ENCODE results near the gene RPS19BP1. TPM values are rescaled to one million over a fixed set of nuclear protein-coding genes. Genes with fewer than 3 reads are reported as not detected.

RPS19BP1 gene
- total RNA-seq, 2 donors from 2014 or later = 84.1 to 122 TPM

DNA sequence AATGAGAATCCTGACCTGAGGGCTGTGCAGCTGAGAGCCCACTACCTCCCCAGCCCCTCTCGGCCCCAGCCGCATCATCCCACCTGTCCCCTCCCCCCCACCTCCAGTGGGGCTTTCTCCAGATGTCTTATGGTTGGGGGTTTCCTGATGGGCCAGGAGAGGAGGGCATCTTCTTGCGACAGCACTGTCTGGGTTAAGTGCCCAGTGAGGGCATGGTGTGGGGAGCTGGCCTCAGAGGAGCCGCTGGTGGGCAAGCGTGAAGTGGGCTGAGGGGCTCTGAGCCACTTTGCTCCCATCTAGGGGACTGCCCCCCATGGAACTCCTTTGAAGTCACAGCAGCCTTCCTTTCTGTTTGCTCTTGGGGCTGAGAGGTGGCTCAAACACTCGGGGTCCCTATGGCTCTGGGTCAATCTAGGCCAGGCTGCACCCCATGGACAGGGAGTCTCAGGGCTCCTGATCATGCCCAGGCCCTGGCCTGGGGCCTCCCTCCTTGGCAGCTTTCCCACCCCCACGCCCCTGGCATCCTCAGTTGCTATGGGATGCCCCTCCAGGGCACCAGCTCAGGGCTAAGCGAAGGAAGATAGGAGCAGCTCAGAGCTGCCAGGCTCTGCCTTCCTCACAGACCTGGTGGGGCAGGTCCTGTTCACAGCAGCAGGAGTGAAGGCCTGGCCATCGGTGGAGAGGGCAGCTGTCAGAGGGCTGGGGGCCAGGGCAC lies 41.4 kb downstream of the RPS19BP1 start:
- ATAC-seq = no peak
- Mint-ChIP-seq H3K4me1 (ENCODE audit: low read depth in 2 of 2) (peaks cover 5 to 7% of the 10 kb centered on the region in 2 donors), H3K9me3 (no peaks in the 10 kb centered on the region), H3K36me3 (no peaks in the 10 kb centered on the region), H3K27ac (no peak overlapping the region), H3K4me3 (no peak overlapping the region), H3K27me3 (no peaks in the 10 kb centered on the region)
- DNase-seq (ENCODE audit: low spot score) = no peak

DNA sequence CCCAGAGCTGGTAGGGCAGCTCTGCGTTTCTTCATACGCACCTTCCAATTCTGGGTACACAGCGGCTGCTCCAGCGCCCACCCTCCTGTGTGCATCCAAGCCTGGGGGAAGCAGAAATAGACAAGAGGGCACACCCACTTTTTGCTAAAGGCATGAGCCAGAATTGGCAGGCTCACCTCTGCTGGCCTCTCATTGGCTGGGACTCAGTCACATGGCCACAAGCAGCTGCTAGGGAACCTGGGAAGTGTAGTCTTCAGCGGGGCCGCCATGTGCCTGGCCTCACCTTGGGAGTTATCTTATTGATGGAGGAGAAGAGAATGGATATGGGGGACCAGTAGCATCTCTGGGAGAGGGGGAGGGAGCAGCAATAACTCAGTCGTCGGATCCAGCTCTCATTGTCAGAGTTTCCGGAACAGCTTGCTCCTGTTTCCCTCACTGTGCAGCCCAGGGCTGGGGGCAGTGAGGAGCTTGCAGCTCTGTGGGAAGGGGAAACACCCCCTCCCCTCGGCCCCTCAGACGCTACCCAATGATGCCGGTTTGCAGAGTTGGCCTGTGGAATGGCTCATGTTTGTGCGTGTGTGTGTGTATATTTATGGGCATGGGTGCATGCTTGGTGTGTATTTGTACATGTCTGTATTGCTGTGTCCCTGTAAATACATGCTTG lies 42.3 kb downstream of the RPS19BP1 start:
- Mint-ChIP-seq H3K4me1 (ENCODE audit: low read depth in 2 of 2) (peaks cover 5 to 7% of the 10 kb centered on the region in 2 donors), H3K9me3 (no peaks in the 10 kb centered on the region), H3K27ac (no peak overlapping the region), H3K27me3 (no peaks in the 10 kb centered on the region), H3K36me3 (no peaks in the 10 kb centered on the region), H3K4me3 (no peak overlapping the region)
- peak; percentile 77 for DNase-seq (ENCODE audit: low spot score)
- ATAC-seq = peak; percentile 91

DNA sequence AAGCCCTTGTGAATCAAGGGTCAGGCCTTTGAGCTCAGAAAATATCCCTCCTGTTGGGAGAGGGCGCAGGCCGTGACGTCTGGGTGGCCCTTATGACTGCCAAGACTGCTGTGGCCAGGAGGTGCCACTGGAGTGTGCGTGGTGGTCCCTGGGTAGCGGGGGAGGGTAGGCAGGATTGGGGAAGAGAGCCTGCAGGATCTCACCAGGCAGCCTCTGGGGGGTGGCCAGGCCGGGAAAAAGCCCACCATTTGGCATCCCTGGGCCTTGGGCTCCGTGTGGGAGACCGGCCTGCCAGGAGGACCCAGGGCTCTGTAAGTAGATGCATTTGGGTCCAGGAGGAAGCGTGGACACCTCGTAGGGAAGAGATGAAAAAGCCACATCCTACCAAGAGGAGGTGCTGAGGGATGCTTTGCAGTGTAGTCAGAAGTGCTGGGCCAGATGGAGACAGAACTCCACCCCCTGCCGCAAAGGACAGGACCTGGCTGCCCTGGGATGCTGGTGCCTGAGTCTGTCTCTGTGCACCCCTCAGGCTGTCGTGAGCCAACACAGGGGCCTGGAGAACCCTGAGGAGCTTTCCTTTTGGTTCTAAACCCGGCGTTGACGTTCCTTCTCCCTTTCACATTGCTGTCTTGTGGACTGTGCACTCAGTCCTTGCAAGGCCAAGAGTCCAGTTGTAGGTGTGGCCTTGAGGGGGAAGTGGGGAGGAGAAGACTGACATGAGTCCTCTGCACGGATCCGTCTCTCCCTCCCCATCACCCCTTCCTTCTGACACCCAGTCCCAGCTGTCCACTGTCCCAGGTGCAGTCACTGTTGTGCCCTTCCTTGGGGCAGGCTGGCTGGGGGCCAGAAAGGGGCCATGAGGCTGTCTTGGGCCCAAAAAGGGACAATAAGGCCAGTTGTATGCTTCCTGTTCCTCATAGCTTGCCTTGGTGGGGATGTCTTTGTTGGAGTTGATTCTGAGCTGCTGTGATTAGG lies 43.2 kb downstream of the RPS19BP1 start:
- H3K4me1 Mint-ChIP-seq (ENCODE audit: low read depth in 2 of 2) = peaks cover 5 to 7% of the 10 kb centered on the region in 2 donors
- H3K27me3 Mint-ChIP-seq = no peaks in the 10 kb centered on the region
- no peaks in the 10 kb centered on the region for H3K36me3 Mint-ChIP-seq
- H3K4me3 Mint-ChIP-seq = no peak overlapping the region
- DNase-seq (ENCODE audit: low spot score) = no peak
- ATAC-seq = no peak
- no peak overlapping the region for H3K27ac Mint-ChIP-seq
- no peaks in the 10 kb centered on the region for H3K9me3 Mint-ChIP-seq

DNA sequence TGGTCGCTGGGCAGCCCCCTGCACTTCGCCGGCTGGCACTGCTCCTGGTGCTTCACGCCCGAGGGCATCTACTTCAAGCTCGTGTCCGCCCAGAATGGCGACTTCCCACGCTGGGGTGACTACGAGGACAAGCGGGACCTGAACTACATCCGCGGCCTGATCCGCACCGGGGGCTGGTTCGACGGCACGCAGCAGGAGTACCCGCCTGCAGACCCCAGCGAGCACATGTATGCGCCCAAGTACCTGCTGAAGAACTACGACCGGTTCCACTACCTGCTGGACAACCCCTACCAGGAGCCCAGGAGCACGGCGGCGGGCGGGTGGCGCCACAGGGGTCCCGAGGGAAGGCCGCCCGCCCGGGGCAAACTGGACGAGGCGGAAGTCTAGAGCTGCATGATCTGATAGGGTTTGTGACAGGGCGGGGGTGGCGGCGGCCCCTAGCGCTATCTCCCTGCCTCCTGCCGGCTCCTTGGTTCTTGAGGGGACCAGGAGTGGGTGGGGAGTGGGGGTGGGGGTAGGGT lies 43.9 kb downstream of the RPS19BP1 start:
- Mint-ChIP-seq H3K27me3 (no peaks in the 10 kb centered on the region), H3K4me1 (ENCODE audit: low read depth in 2 of 2) (peaks cover 5 to 7% of the 10 kb centered on the region in 2 donors), H3K27ac (no peak overlapping the region), H3K4me3 (no peak overlapping the region), H3K36me3 (no peaks in the 10 kb centered on the region), H3K9me3 (no peaks in the 10 kb centered on the region)
- ATAC-seq = no peak
- no peak for DNase-seq (ENCODE audit: low spot score)

DNA sequence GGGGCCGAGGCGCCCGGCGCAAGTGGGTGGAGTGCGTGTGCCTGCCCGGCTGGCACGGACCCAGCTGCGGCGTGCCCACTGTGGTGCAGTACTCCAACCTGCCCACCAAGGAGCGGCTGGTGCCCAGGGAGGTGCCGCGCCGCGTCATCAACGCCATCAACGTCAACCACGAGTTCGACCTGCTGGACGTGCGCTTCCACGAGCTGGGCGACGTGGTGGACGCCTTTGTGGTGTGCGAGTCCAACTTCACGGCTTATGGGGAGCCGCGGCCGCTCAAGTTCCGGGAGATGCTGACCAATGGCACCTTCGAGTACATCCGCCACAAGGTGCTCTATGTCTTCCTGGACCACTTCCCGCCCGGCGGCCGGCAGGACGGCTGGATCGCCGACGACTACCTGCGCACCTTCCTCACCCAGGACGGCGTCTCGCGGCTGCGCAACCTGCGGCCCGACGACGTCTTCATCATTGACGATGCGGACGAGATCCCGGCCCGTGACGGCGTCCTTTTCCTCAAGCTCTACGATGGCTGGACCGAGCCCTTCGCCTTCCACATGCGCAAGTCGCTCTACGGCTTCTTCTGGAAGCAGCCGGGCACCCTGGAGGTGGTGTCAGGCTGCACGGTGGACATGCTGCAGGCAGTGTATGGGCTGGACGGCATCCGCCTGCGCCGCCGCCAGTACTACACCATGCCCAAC lies 44.6 kb downstream of the RPS19BP1 start:
- ATAC-seq (no peak), DNase-seq (ENCODE audit: low spot score) (no peak)
- Mint-ChIP-seq H3K36me3 (no peaks in the 10 kb centered on the region), H3K27me3 (no peaks in the 10 kb centered on the region), H3K4me1 (ENCODE audit: low read depth in 2 of 2) (peaks cover 5 to 7% of the 10 kb centered on the region in 2 donors), H3K27ac (no peak overlapping the region), H3K4me3 (no peak overlapping the region), H3K9me3 (no peaks in the 10 kb centered on the region)

DNA sequence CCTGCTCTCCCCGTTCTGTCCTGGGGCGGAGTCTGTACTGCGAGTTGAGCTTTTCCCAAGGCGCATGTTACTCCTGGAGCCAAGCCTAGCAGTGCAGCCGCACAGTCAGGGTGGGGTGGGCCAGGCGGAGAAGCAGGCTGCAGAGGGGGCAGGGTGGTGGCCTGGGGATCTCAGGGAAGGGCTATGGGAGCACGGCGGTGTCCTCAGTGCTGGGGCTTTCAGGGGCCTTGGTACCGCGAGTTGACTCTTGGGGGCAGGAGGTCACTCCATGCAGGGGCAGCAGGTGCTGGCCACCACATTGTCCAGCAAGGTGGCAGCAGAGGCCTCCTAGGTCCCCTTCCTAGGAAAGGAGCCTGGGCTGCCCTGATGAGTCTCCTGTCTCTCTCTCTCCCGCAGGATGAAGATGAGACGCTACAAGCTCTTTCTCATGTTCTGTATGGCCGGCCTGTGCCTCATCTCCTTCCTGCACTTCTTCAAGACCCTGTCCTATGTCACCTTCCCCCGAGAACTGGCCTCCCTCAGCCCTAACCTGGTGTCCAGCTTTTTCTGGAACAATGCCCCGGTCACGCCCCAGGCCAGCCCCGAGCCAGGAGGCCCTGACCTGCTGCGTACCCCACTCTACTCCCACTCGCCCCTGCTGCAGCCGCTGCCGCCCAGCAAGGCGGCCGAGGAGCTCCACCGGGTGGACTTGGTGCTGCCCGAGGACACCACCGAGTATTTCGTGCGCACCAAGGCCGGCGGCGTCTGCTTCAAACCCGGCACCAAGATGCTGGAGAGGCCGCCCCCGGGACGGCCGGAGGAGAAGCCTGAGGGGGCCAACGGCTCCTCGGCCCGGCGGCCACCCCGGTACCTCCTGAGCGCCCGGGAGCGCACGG lies 45.4 kb downstream of the RPS19BP1 start:
- DNase-seq (ENCODE audit: low spot score) (no peak), ATAC-seq (no peak)
- H3K36me3 Mint-ChIP-seq = no peaks in the 10 kb centered on the region
- no peak overlapping the region for H3K27ac Mint-ChIP-seq
- peaks cover 5 to 7% of the 10 kb centered on the region in 2 donors for H3K4me1 Mint-ChIP-seq (ENCODE audit: low read depth in 2 of 2)
- no peaks in the 10 kb centered on the region for H3K9me3 Mint-ChIP-seq
- H3K4me3 Mint-ChIP-seq = no peak overlapping the region
- H3K27me3 Mint-ChIP-seq = no peaks in the 10 kb centered on the region

DNA sequence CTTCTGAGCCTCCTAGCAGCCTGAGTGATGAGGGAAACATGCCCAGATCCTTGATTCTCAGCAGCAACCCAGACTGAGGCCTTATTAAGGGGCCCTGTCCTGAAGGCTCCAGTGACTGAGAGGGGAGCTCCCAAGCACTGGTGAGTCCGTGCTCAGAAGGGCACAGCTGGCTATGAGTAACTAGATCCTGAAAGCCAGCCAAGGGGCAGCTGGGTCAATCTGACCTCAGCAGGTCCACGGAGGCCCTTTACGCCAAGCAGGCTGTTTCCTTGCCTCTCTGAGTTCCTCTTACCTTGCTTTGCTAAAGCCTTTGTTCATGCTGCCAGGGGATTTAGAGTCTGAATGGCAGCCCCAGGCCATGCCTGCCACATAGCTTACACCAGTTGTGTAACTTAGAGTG lies 49.8 kb downstream of the RPS19BP1 start:
- H3K36me3 Mint-ChIP-seq = no peaks in the 10 kb centered on the region
- no peaks in the 10 kb centered on the region for H3K9me3 Mint-ChIP-seq
- DNase-seq (ENCODE audit: low spot score) (no peak), ATAC-seq (no peak)
- H3K27ac Mint-ChIP-seq = no peak overlapping the region
- H3K4me3 Mint-ChIP-seq = no peak overlapping the region
- no peaks in the 10 kb centered on the region for H3K27me3 Mint-ChIP-seq
- no peaks in the 10 kb centered on the region for H3K4me1 Mint-ChIP-seq (ENCODE audit: low read depth in 2 of 2)

DNA sequence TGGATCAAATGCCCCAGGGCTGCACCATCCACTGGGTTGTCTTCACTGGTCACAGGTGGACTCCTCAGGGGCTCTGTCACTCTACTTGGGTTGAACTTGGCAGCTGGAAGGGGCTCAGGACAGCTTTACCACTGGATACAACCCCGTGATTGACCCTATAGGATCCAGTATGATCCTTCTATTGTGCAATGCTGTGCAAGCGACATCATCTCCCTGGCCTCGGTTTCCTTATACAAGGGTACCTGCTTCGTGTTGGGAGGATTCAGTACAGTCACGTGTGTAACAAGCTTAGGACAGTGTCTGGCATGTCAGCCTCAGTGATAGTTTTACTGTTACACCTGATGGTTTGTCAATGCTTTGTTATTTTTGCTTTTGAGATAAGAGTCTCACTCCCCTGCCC lies 51.0 kb downstream of the RPS19BP1 start:
- H3K36me3 Mint-ChIP-seq = no peaks in the 10 kb centered on the region
- no peaks in the 10 kb centered on the region for H3K4me1 Mint-ChIP-seq (ENCODE audit: low read depth in 2 of 2)
- H3K27me3 Mint-ChIP-seq = no peaks in the 10 kb centered on the region
- no peak overlapping the region for H3K27ac Mint-ChIP-seq
- no peak overlapping the region for H3K4me3 Mint-ChIP-seq
- no peaks in the 10 kb centered on the region for H3K9me3 Mint-ChIP-seq
- ATAC-seq (no peak), DNase-seq (ENCODE audit: low spot score) (no peak)

DNA sequence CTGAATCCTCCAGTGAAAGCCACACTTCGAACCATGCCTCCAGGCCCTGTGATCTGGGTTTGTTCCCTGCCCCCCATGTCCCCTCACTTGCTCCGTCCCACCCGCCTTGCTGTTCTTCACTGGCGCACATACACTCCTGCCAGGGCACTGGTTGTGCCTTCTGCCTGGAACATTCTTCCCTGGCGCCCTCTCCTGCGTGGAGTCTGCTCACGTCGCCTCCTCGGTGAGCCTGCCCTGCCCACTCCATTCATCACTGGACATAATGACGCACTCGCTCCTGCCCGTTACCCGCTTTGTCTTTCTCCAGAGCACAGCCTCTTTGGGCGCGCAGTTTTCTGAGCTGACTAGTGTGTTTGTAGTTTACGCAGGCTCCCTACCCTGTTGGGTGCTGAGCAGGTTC lies 51.5 kb downstream of the RPS19BP1 start:
- no peaks in the 10 kb centered on the region for H3K4me1 Mint-ChIP-seq (ENCODE audit: low read depth in 2 of 2)
- no peak for ATAC-seq
- DNase-seq (ENCODE audit: low spot score) = no peak
- no peaks in the 10 kb centered on the region for H3K9me3 Mint-ChIP-seq
- H3K27ac Mint-ChIP-seq = no peak overlapping the region
- H3K36me3 Mint-ChIP-seq = no peaks in the 10 kb centered on the region
- no peak overlapping the region for H3K4me3 Mint-ChIP-seq
- H3K27me3 Mint-ChIP-seq = no peaks in the 10 kb centered on the region

DNA sequence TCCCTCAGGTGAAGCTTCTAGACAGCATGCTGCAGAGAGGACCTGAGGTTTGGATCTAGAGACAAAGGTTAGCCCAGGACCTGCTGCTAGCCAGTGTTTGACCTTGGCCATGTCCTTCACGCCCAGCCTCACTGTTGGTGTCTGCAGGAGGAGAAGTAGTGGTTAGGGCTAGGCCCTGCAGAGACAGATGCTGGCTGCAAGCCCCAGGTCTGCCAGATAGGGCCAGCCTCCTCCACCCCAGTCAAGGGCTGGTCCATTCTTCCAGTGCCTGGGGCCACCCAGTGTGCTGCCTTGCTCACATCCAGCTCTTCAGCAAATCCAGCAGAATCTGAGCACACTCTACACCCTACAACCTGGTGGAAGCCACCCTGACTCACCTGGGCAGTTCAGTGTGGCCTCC lies 52.0 kb downstream of the RPS19BP1 start:
- Mint-ChIP-seq H3K4me3 (no peak overlapping the region), H3K4me1 (ENCODE audit: low read depth in 2 of 2) (no peaks in the 10 kb centered on the region), H3K27me3 (no peaks in the 10 kb centered on the region), H3K27ac (no peak overlapping the region), H3K36me3 (no peaks in the 10 kb centered on the region), H3K9me3 (no peaks in the 10 kb centered on the region)
- no peak for ATAC-seq
- DNase-seq (ENCODE audit: low spot score) = no peak

DNA sequence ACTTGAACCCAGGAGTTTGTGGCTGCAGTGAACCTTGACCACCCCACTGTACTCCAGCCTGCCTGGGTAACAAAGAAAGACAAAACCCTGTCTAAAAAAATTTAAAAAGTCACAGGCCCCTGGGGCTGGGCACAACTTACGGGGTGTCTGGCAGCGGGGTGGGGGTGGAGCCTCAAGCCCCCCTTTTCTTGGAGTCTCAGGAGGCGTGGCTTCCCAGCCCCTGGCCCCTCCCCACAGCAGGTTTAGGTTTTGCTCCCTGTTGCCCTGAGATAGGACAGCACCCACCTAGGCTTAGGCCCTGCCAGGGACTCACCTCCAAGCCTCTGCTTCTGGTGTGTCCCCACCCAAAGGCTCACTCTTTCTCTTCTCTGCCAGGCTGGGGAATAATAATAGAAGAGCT lies 53.3 kb downstream of the RPS19BP1 start:
- Mint-ChIP-seq H3K9me3 (no peaks in the 10 kb centered on the region), H3K36me3 (no peaks in the 10 kb centered on the region), H3K27me3 (no peaks in the 10 kb centered on the region), H3K4me1 (ENCODE audit: low read depth in 2 of 2) (no peaks in the 10 kb centered on the region), H3K4me3 (no peak overlapping the region), H3K27ac (no peak overlapping the region)
- ATAC-seq = no peak
- DNase-seq (ENCODE audit: low spot score) = no peak

All from natural killer cell treated with Interleukin-12 subunit alpha and Interleukin-12 subunit beta and Interleukin-15 and Interleukin-18, amount 100 ng/mL, for 72 hours (primary cell).